Measurements from ENCODE around the gene TSPAN11.

TSPAN11 gene

GRCh38 chr12:30913323-30913722 is 13.2 kb upstream of the TSPAN11 start:
- no peak for DNase-seq

DNA sequence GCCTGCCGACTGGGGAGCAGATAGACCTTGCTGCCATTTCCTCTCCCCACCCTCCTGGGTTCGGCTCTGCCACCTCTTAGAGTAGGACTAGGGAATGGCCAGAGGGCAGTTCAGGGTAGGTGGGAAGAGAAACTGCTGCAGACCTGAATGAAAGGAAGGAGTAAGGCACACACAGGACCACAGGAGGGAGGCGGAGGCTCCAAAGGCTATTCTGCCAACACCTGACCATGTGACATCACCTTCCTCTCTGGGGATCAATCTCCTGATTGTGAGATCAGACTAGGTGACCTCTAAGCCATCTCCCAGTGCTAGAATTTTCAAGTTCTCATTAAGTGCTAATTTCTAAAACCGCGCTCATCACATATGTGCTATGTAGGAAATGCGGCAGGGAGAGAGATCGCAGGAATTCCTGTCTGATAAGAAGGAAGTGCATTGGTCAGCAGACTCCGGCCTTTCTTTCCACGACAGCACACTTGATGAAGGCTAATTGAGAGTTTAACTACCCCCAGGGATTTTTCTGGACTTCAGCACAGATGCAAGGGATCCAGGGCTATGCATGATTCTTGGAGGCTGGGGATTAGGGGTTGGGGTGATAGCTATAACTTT is 11.5 kb upstream of the TSPAN11 start:
- DNase-seq, result no peak

- no peak for DNase-seq
Measured at GRCh38 chr12:30923057-30923456, 3.5 kb upstream of the TSPAN11 start.

DNA sequence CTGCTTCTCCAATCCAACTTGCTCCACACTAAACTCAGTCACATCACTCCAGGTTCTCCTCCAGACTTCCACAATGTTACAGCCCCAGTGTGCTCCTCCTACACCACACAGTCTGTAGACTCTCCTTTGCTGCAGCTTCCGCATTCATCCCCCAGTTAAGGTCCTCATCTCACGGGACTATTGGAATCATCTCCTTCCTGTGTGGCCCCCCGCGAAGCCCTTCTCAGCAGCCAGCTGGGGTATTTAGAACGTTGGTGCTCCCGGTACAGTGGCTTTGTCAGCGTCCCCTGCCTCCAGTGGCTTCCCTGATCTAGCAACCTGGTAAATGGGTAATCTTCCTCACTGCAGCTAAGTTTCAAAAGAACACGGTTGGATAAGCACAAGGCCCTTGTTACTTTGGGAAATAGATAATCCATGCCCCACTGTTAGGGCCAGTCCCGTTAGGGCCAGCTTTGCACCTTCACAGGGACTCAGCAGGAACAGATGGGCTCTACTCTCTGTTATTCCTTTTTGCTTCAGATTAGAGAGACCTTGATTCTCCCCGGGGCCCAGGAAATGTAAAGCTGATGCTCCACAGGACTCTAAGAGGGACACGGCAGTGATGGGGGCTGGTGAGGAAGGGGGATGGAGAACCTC is 823 bp upstream of the TSPAN11 start:
- DNase-seq, result no peak

DNA sequence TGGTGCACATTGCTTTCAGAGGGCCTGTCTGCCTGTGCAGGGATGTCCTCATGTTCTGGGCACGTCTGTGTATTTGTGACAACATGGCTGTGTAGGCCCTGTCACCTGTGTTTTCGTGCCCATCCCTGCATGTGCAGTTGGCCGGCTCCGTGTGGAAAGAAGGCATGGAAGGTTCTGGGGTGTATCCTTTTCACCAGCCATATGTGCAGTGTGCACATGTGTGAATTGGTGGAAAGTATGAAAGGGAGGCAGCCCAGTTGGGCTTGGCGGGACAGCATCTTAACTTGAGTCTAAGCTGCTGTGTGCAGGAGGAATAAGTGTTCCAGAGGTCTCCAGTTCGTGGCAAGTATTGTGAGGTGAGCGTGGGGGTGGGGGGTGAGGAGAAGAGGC is 669 bp downstream of the TSPAN11 start:
- DNase-seq, result no peak

DNA sequence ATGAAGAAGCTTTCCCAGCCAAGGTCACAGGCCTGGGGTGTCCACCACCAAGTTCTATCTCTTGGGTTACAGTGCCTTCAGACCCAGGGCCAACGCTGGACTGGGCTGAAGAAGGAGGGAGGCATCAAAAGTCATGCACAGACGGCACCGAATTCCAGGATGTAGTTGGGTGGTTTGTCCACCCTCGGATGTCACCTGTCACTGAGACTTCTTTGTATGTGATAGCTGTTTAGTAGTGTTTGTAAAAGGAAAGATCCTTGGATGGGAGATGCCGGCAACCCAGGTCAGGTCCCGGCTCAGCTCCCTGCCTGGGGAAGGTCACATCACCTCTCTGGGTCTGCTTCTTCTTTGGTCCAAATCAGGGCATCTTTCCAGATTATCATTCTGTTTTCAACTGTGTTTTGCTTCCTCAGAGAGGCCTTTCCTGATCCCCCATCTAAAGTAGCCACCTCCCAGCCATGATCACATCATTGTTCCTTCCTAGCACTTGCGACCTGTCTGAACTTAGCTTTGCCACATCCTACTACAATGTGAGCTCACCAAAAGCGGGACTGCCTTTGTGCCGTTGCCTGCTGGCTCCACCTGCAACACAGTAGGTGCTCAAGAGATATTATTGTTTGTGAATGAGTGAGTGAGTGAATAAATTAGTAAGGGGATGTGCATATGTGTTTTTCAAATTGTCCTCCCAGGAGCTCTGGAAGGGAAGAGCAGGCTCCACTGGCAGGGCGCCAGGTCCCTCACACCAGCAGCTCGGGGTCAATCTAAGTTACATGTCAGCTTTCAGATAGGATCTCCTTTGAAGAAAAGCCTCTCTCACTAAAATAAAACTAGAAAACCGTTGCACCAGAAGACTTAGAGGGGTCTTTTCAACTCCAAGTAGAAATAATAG is 2.1 kb downstream of the TSPAN11 start:
- DNase-seq, result no peak

DNA sequence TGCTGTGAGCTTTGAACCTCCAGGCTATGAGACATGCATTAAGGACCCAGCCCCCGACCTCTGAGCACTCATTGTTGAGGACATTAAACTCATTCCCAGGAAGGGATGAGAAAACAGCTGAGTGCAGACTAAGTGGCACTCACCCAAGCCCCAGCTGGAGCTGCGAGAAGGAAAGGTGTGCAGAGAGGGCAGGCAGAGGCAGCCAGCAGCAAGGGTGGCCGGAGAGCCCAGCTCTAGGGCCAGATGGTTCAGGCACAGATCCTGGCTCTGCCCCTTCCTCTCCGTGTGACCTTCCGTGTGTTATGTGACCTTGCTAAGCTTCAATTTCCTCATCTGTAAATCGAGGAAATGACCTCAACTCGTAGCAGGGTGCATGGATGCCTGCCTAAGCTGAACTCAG is 3.7 kb downstream of the TSPAN11 start:
- no peak for DNase-seq

DNA sequence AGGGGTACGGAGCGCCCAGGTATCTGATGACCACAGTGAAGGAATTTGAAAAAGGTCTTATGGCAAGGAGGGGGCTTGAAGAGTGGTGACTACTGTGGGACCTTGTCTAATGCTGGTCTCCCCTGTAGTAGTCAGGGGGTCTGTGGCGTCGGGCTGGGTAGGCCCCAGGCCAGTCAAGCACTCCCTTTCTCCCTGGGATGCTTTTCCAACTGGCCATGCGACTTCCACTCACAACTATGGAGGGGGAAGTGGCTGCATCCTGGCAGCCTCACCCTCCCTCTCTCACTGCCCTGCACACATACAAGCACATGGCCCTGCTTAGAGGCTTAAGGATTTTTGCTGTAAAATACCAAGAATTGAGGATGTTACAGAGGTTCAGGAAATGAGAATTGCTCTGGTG is 4.1 kb downstream of the TSPAN11 start:
- DNase-seq, result no peak

DNA sequence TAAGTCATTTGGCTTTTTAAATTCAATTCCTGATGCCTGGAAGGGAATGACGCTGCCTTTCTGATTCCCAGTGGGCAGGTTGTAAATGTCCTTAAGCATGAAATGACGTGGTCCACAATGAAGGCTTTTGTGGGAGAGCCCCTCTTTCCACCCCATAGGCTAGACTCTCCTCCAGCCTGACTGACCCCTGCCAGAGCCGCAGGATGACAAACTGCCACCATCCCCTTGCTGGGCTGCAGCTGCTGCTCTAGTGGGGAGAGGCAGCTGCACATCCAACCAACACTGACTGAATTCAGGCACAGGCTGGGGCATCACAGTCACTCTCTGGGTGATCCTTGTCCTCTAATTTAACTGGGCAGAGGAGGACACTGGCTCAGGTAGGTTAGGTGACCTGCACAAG is 6.3 kb downstream of the TSPAN11 start:
- no peak for DNase-seq

- no peak for DNase-seq
Measured at GRCh38 chr12:30934811-30935210, 8.3 kb downstream of the TSPAN11 start.

DNA sequence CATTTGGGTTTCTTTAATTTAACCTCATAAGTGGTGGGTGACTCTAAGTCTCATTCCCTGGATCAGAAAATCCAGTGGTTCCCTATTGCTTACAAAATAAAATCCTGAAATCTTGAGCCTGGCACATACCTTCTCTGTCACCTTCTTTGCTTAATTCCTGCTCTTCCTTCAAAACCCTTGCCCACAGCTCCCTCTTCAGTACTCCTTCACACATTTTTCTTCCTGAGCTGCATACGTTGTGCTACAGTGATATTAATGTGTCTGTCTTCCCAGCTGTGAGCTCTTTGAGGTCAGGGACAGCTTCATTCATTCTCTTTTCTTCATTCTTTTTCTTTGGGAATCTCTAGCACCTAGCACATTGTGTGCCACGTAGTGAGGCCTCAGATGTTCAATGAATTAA is 9.5 kb downstream of the TSPAN11 start:
- DNase-seq, result no peak

DNA sequence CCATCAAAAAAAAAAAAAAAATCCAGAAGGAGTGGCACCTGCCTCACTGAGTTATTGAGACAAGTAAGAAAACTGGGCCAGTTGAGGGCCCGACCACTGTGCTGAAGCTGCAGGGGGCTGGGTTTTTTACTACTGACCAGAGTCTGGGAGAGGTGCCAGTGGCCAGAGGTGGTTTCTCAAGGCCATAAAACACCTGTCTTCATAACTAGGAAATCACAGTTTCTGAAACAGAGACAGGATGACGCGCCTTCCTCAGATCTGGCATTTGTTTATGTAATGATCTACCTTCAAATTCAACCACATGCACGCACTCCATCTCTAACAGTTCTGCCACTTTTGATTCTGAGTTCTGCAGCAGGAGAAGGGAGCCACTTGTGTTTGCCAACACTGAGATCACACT is 12.7 kb downstream of the TSPAN11 start:
- no peak for DNase-seq

DNA sequence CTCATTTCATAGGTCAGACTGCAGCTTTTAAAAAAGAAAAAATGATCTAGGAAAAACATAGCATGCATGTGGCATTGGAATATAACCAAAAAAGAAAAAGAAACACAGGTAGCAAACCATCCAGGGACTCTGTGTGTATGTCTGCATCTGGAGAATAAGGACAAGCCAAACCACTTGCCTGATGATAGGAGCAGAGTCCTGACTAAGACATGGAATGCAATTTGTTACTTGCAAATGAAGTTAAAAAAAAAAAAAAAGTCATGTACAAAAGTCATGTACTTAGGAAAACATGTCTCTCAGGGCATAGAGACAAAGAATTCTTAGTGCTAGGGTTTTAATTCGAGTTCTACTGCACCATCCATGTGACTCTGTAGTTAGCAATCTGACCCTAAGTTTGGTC is 15.9 kb downstream of the TSPAN11 start:
- no peak for DNase-seq

DNA sequence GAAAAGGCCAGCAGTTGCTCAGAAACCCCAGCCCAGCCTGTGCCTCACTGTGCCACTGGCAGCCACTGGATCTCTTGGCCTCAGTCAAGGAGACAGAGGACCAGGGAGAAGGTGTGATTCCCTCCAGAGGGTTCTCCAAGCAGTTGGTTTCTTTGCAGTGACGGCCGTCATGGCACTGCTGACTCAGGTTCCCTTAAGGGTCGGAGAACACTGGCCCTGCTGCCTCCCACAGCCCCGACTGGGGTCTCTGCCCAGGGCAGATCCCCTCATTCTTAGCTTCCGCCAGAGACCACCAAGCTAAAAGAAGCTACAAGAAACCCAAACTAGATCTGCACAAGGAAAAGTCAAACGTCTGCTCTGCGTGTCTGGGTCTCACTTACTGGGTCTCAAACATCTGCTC is 16.4 kb downstream of the TSPAN11 start:
- DNase-seq, result no peak

- no peak for DNase-seq
Measured at GRCh38 chr12:30945443-30946164, 19.1 kb downstream of the TSPAN11 start.

DNA sequence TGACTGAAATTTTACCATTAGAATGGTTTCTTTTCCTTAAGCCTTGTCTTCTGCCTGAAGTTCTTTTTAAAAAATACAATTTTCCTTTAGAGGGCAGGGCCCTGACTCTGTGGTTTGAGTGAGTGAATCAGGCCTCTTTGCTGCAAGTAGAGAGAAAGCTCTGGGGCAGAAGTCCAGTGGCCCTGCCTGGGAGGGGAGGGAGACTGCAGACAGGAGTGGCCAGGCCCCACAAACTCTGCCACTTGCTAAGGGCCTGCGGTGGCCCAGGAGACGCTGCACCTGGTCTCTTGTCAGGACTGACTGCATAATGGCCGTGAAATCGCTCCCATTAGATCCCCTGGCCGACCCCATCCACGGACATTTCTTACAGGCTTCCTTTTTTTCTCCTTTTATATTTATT is 25.5 kb downstream of the TSPAN11 start:
- no peak for DNase-seq

DNA sequence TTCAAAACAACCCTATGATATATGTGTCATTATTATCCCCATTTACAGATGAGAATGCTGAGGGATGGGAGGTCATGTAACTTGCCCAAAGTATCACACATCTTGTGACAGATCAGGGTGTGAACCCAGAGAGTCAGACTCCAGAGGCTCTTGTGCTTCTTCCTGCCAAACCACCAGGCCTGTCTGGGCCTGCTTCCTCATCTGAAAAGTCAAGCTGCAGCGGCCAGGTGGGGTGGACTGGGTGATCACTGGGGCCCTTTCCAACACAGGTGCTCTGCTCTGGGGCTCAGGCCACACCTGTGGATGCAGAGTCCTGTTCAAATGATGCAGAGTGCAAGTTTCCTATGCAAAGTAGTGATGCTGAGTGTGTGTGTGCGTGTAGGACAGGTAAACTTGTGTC is 26.7 kb downstream of the TSPAN11 start:
- no peak for DNase-seq

- no peak for DNase-seq
Measured at GRCh38 chr12:30953951-30954751, 27.6 kb downstream of the TSPAN11 start.

- no peak for DNase-seq
Measured at GRCh38 chr12:30955214-30955613, 28.7 kb downstream of the TSPAN11 start.

GRCh38 chr12:30959110-30959710 is 32.7 kb downstream of the TSPAN11 start:
- no peak for DNase-seq

DNA sequence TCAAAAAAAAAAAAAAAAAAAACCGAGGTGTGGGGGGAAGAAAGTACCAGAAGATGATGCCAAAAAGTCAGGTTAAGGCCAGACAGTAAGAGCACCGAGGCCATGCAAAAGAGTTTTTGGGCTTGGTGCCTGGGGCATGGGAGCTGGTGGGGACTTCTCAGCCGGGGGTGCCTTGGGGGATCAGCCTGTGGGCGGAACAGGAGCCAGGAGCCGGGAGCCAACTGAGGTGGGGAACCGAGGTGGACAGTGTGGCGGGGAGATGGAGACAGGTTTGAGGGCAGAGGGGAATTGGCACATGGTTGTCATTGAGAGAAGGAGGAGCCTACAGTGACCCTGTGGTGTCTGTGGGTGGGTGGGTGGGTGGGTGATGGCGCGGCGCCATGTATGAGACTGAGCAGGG is 33.2 kb downstream of the TSPAN11 start:
- DNase-seq, result no peak

DNA sequence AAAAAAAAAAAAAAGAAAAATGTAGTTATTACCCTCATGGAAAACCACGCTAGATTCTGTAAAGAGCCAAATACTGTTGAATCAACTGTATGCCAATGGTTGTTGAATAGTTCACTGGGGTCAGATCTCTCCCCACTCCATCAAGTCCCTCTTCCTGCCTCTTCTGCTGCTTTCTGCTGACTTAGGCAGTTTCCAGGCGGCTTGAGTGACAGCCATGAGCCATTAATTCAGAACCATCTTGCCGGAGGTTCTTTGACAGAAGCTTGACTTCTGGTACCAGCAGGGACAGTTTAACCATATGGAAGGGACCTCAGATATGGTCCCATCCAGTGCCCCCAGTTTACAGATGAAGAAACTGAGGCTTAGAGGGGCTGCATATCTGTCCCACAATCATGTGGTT is 34.5 kb downstream of the TSPAN11 start:
- DNase-seq, result no peak
